Suprapubic skin (tissue), 3 donors: ENCODE data around the gene TUBGCP6.

Experiments used
- POLR2AphosphoS5 ChIP-seq, 3 donors: sonication (generic); formaldehyde crosslinking; IDR thresholded peaks; one replicate each; pipeline ENCODE4 v1.6.1; 2017; ENCODE audit warnings: antibody characterized with exemption in 3 of 3
- TF ChIP-seq, protein P1 (sequence below), 2 donors: fragments of 200-600 bp in 1 of 2; fragments of 450-650 bp in 1 of 2; sonication (generic) in 1 of 2; IDR thresholded peaks; one replicate each; pipeline ENCODE4 v1.5.1; 2016 to 2019; ENCODE audit warnings: antibody characterized with exemption in 2 of 2, mild to moderate bottlenecking in 1 of 2, moderate library complexity in 1 of 2

DNA sequence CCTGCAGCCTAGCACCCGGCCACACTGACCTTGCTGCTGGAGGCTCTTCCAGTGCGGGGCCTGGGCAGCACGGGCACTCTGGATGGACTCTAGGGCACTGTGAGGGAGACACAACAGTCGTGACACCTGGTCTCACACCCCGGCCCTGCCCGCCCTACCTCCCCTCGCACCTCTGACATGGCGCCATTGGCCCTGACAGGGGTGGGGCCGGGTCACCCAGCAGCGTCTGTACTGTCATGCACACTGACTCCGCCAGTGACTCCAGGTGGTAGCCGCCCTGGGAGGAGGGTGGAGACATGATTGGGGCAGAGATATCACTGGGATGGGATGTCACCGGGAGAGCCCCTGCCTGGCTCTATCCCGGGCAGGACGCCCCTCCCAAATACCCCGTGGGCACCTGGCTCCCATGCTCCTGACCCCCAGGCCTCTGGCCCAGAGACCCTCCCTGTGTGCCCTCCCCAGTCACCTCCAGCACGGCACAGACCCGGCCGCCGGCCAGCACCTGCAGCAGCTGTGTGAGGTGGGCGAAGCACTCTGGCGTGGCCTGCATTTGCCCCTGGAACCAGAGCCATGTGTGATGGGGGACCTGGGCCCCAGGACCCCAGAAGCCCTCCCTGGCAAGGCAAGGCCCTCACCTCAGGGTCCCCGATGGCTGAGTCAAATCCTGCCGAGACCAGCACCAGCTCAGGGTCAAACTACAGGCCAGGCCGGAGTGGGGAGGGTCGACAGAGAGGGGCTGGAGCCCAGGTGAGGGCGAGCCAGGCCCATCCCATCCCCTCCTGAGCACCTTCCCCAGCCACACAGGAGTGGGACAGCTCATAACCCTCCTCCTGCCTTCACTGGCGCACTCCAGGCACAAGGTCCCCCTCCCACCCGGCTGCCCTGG is 3.6 kb upstream of the TUBGCP6 start:
- TF ChIP-seq, protein P1, sequence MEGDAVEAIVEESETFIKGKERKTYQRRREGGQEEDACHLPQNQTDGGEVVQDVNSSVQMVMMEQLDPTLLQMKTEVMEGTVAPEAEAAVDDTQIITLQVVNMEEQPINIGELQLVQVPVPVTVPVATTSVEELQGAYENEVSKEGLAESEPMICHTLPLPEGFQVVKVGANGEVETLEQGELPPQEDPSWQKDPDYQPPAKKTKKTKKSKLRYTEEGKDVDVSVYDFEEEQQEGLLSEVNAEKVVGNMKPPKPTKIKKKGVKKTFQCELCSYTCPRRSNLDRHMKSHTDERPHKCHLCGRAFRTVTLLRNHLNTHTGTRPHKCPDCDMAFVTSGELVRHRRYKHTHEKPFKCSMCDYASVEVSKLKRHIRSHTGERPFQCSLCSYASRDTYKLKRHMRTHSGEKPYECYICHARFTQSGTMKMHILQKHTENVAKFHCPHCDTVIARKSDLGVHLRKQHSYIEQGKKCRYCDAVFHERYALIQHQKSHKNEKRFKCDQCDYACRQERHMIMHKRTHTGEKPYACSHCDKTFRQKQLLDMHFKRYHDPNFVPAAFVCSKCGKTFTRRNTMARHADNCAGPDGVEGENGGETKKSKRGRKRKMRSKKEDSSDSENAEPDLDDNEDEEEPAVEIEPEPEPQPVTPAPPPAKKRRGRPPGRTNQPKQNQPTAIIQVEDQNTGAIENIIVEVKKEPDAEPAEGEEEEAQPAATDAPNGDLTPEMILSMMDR (IDR thresholded peaks at IDR 0.05): no peak
- TF ChIP-seq POLR2AphosphoS5 (IDR thresholded peaks at IDR 0.05): no peak
